HCT116 (cell line): ENCODE results near the gene ZP1.

ENCODE experiments used
- CBX3 ChIP-seq: IDR thresholded peaks from 2 replicates; pipeline ENCODE4 v1.6.1; 2012; ENCODE audit warnings: low read depth
- CTCF ChIP-seq, 3 experiments: fragments of 200-600 bp in 1 of 3; sonication (generic) in 1 of 3; IDR thresholded peaks in 2 of 3; conservative IDR thresholded peaks in 1 of 3; 2 replicates each; pipeline ENCODE4 v1.5.1; 2012 to 2017; ENCODE audit warnings: low read depth in 2 of 3, low read length in 2 of 3, antibody characterized with exemption in 1 of 3, borderline replicate concordance in 1 of 3, control low read depth in 1 of 3, mild to moderate bottlenecking in 1 of 3, mixed read lengths in 1 of 3, mixed run types in 1 of 3, moderate library complexity in 1 of 3; ENCODE audit not compliant: insufficient read depth in 1 of 3
- EZH2 ChIP-seq: fragments of 200-600 bp; sonication (generic); IDR thresholded peaks from 2 replicates; pipeline ENCODE4 v1.6.1; 2017; ENCODE audit warnings: antibody characterized with exemption, mixed run types
- POLR2AphosphoS5 ChIP-seq: IDR thresholded peaks from 2 replicates; pipeline ENCODE4 v1.6.1; 2011; ENCODE audit warnings: mild to moderate bottlenecking, low read depth, low read length, moderate library complexity
- RAD21 ChIP-seq: IDR thresholded peaks from 2 replicates; pipeline ENCODE4 v1.6.1; 2012; ENCODE audit warnings: low read depth, mild to moderate bottlenecking
- REST ChIP-seq: IDR thresholded peaks from 2 replicates; pipeline ENCODE4 v1.6.1; 2012; ENCODE audit warnings: low read depth

GRCh38 chr11:60830478-60831142, 36.7 kb upstream of the ZP1 start:
- TF ChIP-seq REST (no peak), CTCF (IDR thresholded peaks at IDR 0.05 in 2 of 3, conservative IDR thresholded peaks at IDR 0.05 in 1 of 3; ENCODE audit: borderline replicate concordance in 1 of 3, insufficient read depth in 1 of 3, low read depth in 2 of 3, low read length in 2 of 3) (no peak), POLR2AphosphoS5 (no peak), RAD21 (no peak), CBX3 (no peak), EZH2 (no peak)
